Measurements from ENCODE around the gene KIR3DL2. TPM values are rescaled to one million over a fixed set of nuclear protein-coding genes. Genes with fewer than 3 reads are reported as not detected.
"Not testable (repeated sequence)": the region's sequence is repeated elsewhere in the genome, so short reads cannot be mapped to it uniquely, and the experiment has no call there.

Gene KIR3DL2
- total RNA-seq, 4 donors from 2014 or later: not detected

- Histone ChIP-seq H3K36me3 (no peaks in the 10 kb centered on the region), H3K9me3 (no peaks in the 10 kb centered on the region), H3K27ac (no peak overlapping the region), H3K4me1 (no peaks in the 10 kb centered on the region), H3K27me3 (no peaks in the 10 kb centered on the region), H3K4me3 (no peak overlapping the region)
- no peak for TF ChIP-seq POLR2A (IDR thresholded peaks at IDR 0.05)
- TF ChIP-seq CTCF (IDR thresholded peaks at IDR 0.05): no peak
- TF ChIP-seq EP300 (IDR thresholded peaks at IDR 0.05): no peak
- no peak for TF ChIP-seq POLR2AphosphoS5 (IDR thresholded peaks at IDR 0.05)
- 53% methylated on average over 2 of the region's 2 CpGs for WGBS
- DNase-seq (ENCODE audit: low spot score in 2 of 2): no peak
These were observed 43.8 kb upstream of the KIR3DL2 start for GRCh38 chr19:54806516-54806838.

DNA sequence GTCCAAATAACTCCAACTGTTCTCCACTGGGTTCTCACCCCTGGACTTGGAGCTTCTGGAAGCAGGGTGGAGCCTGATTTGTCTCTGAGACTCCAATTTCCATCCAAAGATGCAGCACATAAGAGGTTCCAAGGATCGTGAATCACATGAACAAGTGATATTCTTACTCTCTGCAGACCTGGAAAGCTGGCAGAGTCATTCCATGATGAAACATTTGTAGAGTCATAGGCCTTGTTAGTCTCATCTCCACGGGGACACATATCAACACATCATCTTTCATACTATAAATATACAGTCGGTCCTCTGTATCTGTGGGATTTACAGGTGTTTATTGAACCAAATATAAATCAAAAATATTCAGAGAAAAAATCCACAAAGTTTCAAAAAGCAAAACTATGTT, 35.7 kb upstream of the KIR3DL2 start:
- whole genome bisulfite sequencing: 75% methylated on average over 3 of the region's 3 CpGs
- not testable (repeated sequence) for H3K27me3 ChIP-seq; H3K27ac ChIP-seq; DNase-seq (ENCODE audit: low spot score in 2 of 2); H3K36me3 ChIP-seq; H3K4me1 ChIP-seq; H3K4me3 ChIP-seq; H3K9me3 ChIP-seq

GRCh38 chr19:54816251-54816650, 34.0 kb upstream of the KIR3DL2 start, which contains the start of gene KIR3DL1:
Gene KIR3DL1, plus strand, starts transcription at chr19:54816468.
- H3K4me1 ChIP-seq; H3K27me3 ChIP-seq; DNase-seq (ENCODE audit: low spot score in 2 of 2); H3K27ac ChIP-seq; H3K36me3 ChIP-seq; H3K4me3 ChIP-seq; H3K9me3 ChIP-seq: not testable (repeated sequence)
- 93% methylated on average over 17 of the region's 17 CpGs for WGBS

DNA sequence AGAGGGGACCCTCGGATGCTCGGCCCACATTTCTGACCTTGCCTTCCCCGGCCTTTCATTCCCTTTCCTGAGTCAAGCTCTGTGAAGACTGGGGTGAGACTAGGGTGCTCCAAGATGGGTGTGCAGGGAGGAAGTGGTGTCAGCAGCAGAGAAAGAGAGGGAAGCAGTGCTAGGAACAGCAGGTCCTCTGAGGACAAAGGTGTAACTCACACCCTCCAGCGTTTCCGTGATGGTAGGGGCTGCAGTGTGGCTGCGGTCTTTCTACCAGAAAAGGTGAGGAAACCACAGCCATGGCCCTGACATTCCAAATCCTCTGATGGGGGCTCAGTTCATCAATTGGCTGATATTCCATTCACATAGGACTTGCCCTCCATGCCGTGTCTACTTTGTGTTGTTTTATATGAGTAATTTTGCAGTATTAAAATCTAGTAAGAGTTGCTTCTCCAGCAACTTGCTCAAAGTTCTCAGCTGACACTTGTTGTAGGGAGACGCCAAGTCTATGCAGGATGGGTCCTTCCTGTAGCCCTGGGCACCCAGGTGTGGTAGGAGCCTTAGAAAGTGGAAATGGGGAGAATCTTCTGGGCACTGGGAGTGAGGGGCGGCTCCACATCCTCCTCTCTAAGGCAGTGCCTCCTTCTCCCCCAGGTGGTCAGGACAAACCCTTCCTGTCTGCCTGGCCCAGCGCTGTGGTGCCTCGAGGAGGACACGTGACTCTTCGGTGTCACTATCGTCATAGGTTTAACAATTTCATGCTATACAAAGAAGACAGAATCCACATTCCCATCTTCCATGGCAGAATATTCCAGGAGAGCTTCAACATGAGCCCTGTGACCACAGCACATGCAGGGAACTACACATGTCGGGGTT, 32.3 kb upstream of the KIR3DL2 start:
- TF ChIP-seq POLR2A (IDR thresholded peaks at IDR 0.05) (no peak), CTCF (IDR thresholded peaks at IDR 0.05) (no peak), EP300 (IDR thresholded peaks at IDR 0.05) (no peak), POLR2AphosphoS5 (IDR thresholded peaks at IDR 0.05) (no peak)
- H3K9me3 ChIP-seq: no peaks in the 10 kb centered on the region
- H3K27me3 ChIP-seq: no peaks in the 10 kb centered on the region
- H3K36me3 ChIP-seq: no peaks in the 10 kb centered on the region
- H3K4me1 ChIP-seq: no peaks in the 10 kb centered on the region
- no peak for DNase-seq (ENCODE audit: low spot score in 2 of 2)
- WGBS: 91% methylated on average over 15 of the region's 15 CpGs
- H3K4me3 ChIP-seq: no peak overlapping the region
- H3K27ac ChIP-seq: no peak overlapping the region

DNA sequence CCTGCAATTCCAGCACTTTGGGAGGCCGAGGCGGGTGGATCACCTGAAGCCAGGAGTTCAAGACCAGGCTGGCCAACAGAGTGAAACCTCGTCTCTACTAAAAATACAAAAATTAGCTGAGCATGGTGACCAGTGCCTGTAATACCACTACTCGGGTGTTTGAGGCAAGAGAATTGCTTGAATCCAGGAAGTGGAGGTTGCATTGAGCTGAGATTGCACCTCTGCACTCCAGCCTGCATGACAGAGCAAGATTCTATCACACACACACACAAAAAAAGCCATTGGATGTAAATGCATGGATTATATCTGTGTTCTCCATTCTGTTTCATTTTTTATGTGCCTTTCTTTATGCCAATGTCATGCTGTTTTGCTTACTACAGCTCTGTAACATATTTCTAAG, 25.8 kb upstream of the KIR3DL2 start:
- not testable (repeated sequence) for H3K4me1 ChIP-seq; H3K27ac ChIP-seq; DNase-seq (ENCODE audit: low spot score in 2 of 2); H3K4me3 ChIP-seq; H3K9me3 ChIP-seq; H3K27me3 ChIP-seq; H3K36me3 ChIP-seq
- 69% methylated on average over 4 of the region's 4 CpGs for WGBS

GRCh38 chr19:54825326-54825725, 24.9 kb upstream of the KIR3DL2 start:
- not testable (repeated sequence) for H3K4me1 ChIP-seq; H3K4me3 ChIP-seq; H3K27me3 ChIP-seq; DNase-seq (ENCODE audit: low spot score in 2 of 2); H3K36me3 ChIP-seq; H3K27ac ChIP-seq; H3K9me3 ChIP-seq
- WGBS: 69% methylated on average over 7 of the region's 7 CpGs

GRCh38 chr19:54828064-54828463, 22.2 kb upstream of the KIR3DL2 start:
- not testable (repeated sequence) for H3K27me3 ChIP-seq

DNA sequence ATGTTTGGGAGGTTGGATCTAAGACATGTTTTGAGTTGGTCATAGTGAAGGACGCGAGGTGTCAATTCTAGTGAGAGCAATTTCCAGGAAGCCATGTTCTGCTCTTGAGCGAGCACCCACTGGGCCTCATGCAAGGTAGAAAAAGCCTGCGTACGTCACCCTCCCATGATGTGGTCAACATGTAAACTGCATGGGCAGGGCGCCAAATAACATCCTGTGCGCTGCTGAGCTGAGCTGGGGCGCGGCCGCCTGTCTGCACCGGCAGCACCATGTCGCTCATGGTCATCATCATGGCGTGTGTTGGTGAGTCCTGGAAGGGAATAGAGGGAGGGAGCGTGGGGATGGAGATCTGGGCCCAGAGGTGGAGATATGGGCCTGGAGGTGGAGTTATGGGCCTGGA, 17.7 kb upstream of the KIR3DL2 start, which contains the start of gene KIR2DS4:
Gene KIR2DS4, plus strand, starts transcription at position 181 of the 400 bp plus-strand sequence.
- not testable (repeated sequence) for H3K9me3 ChIP-seq; H3K27ac ChIP-seq; H3K27me3 ChIP-seq; DNase-seq (ENCODE audit: low spot score in 2 of 2); H3K4me1 ChIP-seq; H3K36me3 ChIP-seq; H3K4me3 ChIP-seq
- 93% methylated on average over 12 of the region's 14 CpGs for WGBS

More at GRCh38 chr19:54828064-54828463, 22.2 kb upstream of the KIR3DL2 start:
- not testable (repeated sequence) for H3K4me1 ChIP-seq; H3K27ac ChIP-seq; H3K4me3 ChIP-seq; H3K36me3 ChIP-seq; DNase-seq (ENCODE audit: low spot score in 2 of 2); H3K9me3 ChIP-seq
- 76% methylated on average over 8 of the region's 8 CpGs for WGBS

- H3K36me3 ChIP-seq; H3K27ac ChIP-seq; DNase-seq (ENCODE audit: low spot score in 2 of 2); H3K27me3 ChIP-seq; H3K4me3 ChIP-seq; H3K4me1 ChIP-seq; H3K9me3 ChIP-seq: not testable (repeated sequence)
- 76% methylated on average over 5 of the region's 5 CpGs for WGBS
These were observed 15.1 kb upstream of the KIR3DL2 start for GRCh38 chr19:54835126-54835525.

- DNase-seq (ENCODE audit: low spot score in 2 of 2); H3K27me3 ChIP-seq; H3K27ac ChIP-seq; H3K36me3 ChIP-seq; H3K4me3 ChIP-seq; H3K9me3 ChIP-seq; H3K4me1 ChIP-seq: not testable (repeated sequence)
- 71% methylated on average over 2 of the region's 2 CpGs for WGBS
These were observed 12.7 kb upstream of the KIR3DL2 start for GRCh38 chr19:54837522-54837921.

DNA sequence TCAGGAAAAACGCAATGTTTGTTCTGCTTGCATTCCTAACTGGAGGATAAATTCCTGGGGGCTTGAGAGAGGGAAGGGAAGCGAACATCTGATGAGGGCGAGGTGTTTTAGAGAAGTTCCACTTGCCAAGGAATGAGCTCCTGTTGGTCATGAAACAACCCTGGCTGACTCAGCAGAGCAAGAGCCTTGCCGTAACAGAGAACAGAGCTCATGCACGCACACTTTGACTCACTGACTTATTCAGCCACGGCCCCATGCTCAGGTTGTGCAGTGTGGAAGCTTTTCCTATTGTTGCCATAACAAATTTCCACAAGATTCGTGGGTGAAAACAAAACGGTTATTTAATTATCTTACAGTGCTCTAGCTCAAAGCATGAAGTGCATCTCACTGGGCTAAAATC, 7.1 kb upstream of the KIR3DL2 start:
- 69% methylated on average over 6 of the region's 8 CpGs for WGBS
- H3K4me1 ChIP-seq; H3K27ac ChIP-seq; H3K9me3 ChIP-seq; H3K36me3 ChIP-seq; H3K27me3 ChIP-seq; H3K4me3 ChIP-seq; DNase-seq (ENCODE audit: low spot score in 2 of 2): not testable (repeated sequence)
